Measurements from ENCODE around the gene RETREG1.

- TF ChIP-seq CTCF (conservative IDR thresholded peaks at IDR 0.05; ENCODE audit: low read depth in 2 of 2) (no peak), REST (IDR thresholded peaks at IDR 0.05; ENCODE audit: unreplicated experiment) (no peak)
Observed at GRCh38 chr5:16586556-16586955, 30.2 kb downstream of the RETREG1 start.

Data from GM23338 (cell line).